GM12872 (cell line): ENCODE data around the gene CBLC.

Source experiments
- CTCF ChIP-seq: IDR thresholded peaks from 3 replicates; pipeline ENCODE4 v1.5.1; 2011; ENCODE audit warnings: low read depth, mild to moderate bottlenecking, low read length, moderate library complexity; ENCODE audit not compliant: insufficient read depth

Gene CBLC

GRCh38 chr19:44799627-44800346, 22.1 kb downstream of the CBLC start:
- TF ChIP-seq CTCF, result no peak

GRCh38 chr19:44800461-44800860, 22.8 kb downstream of the CBLC start:
- TF ChIP-seq CTCF, result peak; percentile 97

GRCh38 chr19:44803442-44804428, 26.0 kb downstream of the CBLC start:
- no peak for TF ChIP-seq CTCF

- TF ChIP-seq CTCF, result no peak
Measured at GRCh38 chr19:44806291-44806690, 28.6 kb downstream of the CBLC start.

GRCh38 chr19:44807162-44807561, 29.5 kb downstream of the CBLC start:
- no peak for TF ChIP-seq CTCF

- TF ChIP-seq CTCF, result peak; percentile 39; the same call in 2 of the 3 replicates
Measured at GRCh38 chr19:44807652-44808462, 30.2 kb downstream of the CBLC start.
